Right lobe of liver (tissue), 4 donors: ENCODE results near the gene MDM2.

ENCODE experiments used
- CTCF ChIP-seq, 4 donors: fragments of 200-600 bp in 3 of 4; fragments of 450-650 bp in 1 of 4; IDR thresholded peaks; one replicate each; pipeline versions ENCODE4 v1.5.1 to v1.8.0; 2016 to 2022; ENCODE audit warnings: antibody characterized with exemption in 4 of 4, mild to moderate bottlenecking in 2 of 4
- POLR2A ChIP-seq: fragments of 450-650 bp; IDR thresholded peaks from one replicate; pipeline ENCODE4 v1.6.1; 2017; ENCODE audit warnings: antibody characterized with exemption, mild to moderate bottlenecking
- donor health status: DM: no; HTN: no; CAD: no.
- donor health status: DM: no; HTN: no; CAD: no.
- donor health status: DM: no; HTN: yes; CAD: no.

GRCh38 chr12:68814490-68815231 lies 6.7 kb downstream of the MDM2 start:
- TF ChIP-seq CTCF (IDR thresholded peaks at IDR 0.05) = no peak
- TF ChIP-seq POLR2A = no peak
